HG02759 (cell line): Measurements from ENCODE around the gene CAPN8.

Experiments
- ATAC-seq: cut with Tn5 transposase; IDR thresholded peaks from one replicate; pipeline ENCODE4 v1.9.1; 2021; ENCODE audit warnings: mild to moderate bottlenecking, moderate library complexity; ENCODE audit not compliant: unreplicated experiment

CAPN8 gene

DNA sequence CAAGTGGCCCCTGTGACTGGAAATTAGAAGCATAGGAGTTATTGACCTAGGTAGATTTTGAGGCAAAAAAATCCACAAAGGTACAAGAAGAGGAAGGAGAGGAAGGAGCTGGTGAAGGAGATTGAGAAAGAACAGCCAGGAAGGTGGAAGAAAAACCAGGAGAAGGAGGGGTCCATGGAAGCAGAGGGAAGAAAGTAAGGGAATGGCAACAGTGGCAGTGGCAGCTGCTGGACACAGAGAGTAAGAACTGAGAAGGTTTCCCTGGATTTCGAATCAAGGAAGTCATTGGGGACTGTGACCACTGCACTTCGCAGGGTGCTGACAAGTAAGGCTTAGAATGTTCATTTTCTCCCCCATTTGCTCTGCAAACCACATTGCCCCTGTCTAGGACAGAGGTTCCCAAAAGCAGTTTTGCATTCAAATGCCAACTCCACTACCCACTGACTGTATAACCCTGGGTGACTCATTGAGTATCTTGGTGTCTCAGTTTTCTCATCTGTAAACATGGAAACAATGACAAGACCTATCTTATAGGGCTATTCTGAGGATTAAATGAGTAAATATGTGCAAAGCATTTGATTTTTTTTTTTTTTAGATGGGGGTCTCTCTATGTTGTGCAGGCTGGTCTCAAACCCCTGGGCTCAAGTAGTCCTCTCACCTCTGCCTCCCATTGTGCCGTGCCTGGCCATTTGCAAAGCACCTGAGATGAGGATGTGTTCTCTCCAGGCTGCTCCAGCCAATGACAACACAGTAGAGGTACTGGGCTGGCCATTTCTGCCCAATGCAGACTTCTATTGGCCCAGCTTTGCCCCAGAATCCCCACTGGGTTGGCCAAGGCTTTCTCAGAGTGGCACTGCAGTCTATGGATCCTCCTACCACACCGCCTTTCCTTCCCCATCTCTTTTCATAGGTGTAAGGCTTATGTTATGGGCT is 37.5 kb upstream of the CAPN8 start:
- ATAC-seq = no peak

DNA sequence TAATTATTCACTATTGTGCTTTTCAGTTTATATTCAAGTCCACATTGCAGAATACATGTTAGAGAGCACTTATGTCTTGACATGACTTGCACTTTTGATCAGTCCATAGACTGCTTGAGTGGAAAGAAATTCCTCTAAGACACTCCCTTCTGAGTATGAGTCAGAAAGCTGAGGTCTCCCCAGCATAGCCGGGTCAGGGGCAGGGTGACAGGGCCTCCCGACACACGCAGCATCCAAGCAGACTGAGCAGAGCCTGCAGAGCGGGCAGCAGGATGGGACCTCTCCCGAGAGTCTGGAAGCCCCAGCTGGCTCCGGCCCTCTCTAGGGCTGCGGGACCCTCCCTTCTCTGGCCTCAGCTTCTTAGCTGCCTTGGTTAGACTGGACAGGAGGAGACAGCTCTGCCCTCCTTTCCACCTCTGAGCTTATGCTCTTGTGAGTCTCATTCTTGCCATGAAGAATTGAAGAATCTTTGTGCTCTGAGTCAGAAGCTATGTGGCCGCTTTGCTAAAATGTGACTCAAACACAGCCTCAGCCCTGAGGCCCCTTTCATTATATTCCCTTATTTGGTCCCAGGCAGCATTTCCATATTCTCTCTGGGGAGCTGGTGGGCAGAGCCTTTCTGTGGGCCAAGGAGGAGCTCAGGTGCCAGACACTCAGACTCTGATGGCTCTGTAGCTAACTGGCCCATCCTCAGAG is 35.6 kb upstream of the CAPN8 start:
- ATAC-seq = no peak

DNA sequence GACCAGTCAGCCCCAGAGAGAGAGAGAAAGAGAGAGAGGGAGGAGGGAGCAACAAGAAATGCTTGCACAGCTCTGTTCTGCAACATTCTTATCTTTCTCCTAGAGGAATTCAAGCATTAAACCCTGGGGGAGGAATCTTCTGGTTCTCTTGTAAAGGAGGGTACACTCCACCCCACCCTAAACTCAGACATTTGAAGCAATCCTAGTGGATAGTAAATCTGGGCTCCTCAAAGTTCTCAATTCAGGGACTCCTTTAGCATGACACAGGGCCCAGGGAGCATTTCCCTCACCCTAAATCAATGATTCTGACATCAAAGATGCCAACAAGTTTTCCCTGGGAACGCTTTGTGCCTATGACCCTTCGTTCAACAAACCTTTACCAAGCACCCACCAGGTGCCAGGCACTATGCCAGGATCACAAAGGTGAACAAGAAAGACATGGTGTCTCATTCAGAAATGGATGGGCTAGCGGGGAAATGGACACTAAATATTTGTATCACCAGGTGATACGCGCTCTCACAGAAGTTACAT is 35.0 kb upstream of the CAPN8 start:
- ATAC-seq = no peak

DNA sequence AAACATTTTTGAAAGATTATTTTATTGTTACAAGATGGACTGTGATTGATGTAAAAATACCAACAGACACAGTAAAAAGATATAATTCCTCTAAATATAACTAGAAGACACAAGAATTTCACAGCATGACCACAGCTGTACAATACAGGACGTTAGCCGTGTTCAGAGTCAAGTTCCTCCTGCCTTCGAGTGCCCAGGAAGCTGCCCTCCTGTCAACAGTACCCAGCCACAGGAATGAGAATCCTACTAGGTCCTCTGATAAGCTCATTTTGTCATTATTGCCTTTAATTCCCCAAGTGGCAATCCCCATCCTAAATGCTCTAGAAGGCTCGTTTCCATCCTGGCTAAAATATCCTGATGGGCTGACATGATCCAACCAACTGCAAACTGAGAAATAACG is 30.4 kb upstream of the CAPN8 start:
- no peak for ATAC-seq

DNA sequence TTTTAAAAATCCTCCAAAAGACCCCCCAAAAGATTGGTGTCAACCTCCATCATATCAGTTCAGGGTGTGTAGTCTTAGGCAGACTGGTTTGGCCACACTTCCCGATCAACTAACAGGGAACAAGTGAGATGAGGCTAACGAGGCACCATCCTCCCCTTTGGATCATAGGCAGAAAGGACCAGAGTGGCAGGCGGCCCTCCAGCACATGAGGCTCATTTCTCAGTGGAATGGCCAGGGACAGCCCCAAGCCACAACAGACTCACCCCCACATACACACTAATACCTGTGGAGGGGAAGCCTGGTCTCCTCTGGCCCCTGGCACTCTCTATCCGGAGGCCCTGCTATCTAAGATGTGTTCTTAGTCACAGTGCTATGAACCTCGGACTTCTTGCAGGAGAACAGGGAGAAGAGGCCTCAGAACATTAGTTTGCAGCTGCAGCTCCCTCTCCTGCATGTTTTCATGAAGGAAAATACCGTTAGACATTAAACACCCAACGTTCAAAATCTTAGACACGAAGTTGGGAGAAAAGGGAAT is 29.6 kb upstream of the CAPN8 start:
- no peak for ATAC-seq

DNA sequence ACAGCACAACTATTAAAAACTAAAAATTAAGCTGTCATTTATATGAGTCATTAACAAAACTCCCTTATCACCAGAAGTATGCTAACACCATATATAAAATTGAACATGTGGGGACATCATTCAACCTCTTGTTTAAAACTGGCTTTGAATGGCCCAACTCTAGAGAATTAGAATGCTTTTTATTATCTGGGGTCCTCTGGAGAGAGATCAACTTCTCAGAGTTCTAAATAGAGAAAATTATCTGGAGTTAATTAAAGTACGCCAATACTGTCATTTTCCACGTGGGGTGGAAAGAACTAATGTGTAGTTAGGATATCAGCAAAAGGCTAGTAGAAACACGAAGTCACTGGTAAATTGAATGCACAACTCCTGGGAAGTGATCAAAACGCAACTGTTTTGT is 25.6 kb upstream of the CAPN8 start:
- no peak for ATAC-seq

DNA sequence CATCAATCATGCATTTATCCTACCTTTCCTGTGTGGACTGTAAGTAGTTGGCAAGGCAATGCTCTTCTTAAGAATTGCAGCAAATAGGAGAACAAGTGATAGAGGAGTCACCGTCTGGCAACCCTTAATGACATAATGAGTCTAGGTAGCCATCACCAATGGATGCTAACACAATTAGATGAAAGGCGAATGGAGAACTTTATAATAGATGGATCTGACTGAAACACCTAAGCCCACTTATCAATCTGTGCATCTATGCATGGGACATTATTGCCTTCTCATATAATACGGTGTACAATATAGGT is 18.9 kb upstream of the CAPN8 start:
- peak; percentile 11 for ATAC-seq

DNA sequence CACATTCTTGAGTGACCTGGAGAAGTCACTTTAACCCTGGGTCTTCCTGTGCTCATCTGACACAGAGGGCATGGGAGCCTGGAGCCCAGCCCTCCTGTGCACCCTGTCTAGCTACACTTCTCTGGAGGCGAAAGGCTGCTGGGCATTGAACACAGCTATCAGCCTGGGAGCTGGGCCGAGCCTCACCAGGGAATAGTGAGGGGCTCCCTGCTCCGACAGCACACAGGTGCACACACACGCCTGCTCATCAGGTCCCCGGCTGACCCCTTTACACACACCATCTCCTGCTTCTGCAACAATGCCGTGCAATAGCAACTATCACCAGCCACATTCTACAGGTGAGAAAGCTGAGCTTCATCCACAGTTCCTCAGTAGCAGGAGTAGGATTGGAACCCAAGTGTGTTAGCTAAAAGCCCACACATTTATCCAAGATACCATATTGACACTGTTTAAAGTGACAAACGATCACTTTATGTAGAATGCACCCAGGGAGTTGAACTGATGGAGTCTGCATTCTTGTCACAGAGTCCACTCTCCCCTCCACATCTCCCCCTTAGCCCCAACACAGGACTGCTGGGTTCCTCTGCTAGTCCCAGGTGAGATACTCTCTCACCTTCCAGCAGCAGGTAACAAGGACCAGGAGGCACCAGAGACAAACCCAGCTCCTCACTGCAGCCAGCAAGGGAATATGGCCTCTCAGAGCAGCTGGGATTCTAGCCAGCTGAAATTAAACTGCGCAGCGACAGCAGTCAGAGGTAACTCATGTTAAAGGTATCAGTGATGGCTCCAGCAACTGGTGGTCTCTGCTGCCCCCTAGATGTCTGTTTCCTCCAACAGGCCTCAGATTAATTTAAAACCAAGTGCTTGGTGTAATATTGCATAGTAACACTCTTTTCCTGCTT is 18.3 kb upstream of the CAPN8 start:
- ATAC-seq = peak; percentile 50

DNA sequence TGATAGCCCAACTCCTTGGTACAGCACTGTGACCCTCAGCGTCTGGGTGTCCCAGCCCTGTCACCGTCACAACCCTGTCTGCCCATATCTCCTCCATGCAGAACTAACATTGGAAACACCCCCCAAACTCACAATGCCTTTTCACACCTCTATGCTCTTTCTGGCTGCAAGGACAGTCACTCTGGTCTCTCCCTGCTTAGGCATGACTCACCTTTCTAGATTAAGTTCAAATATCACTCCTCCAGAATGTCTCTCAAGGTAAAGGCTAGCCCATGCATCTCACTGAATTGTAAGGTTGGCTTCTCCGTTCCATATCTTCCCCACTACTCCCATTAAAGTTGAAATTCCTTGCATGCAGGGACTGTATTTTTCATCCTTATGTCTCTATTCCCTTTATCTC is 17.0 kb upstream of the CAPN8 start:
- no peak for ATAC-seq

DNA sequence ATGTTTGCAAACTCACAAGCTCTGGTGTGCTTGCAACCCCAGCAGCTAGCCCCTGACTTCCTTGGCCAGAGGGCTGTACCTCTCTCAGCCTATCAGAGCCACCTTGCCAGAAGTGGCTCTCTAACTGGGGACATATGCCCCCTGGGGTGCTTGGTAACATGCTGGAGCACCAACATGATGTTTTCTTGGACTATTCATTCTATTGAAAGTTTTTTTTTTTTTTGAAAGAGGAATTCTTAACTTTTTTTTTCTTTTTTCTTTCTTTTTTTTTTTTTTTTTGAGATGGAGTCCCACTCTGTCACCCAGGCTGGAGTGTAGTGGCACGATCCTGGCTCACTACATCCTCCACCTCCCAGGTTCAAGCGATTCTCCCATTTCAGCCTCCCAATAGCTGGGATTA is 14.7 kb upstream of the CAPN8 start:
- no peak for ATAC-seq

DNA sequence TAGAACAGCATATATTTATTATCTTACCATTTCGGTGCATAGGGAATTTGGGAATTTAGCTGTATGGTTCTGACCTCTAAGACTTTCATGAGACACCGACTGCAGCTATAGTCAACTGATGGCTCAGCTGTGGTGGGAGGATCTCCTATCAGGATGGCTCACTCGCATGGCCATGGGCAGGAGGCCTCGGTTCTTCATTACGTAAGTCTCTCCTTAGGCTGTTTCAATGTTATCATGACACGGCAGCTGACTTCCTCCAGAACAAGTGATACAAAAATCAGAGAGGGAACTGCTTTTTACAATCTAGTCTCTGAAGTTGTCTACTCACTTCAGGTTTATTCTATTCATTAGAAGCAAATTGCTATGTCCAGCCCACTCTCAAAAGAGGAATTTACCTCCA is 13.3 kb upstream of the CAPN8 start:
- no peak for ATAC-seq

DNA sequence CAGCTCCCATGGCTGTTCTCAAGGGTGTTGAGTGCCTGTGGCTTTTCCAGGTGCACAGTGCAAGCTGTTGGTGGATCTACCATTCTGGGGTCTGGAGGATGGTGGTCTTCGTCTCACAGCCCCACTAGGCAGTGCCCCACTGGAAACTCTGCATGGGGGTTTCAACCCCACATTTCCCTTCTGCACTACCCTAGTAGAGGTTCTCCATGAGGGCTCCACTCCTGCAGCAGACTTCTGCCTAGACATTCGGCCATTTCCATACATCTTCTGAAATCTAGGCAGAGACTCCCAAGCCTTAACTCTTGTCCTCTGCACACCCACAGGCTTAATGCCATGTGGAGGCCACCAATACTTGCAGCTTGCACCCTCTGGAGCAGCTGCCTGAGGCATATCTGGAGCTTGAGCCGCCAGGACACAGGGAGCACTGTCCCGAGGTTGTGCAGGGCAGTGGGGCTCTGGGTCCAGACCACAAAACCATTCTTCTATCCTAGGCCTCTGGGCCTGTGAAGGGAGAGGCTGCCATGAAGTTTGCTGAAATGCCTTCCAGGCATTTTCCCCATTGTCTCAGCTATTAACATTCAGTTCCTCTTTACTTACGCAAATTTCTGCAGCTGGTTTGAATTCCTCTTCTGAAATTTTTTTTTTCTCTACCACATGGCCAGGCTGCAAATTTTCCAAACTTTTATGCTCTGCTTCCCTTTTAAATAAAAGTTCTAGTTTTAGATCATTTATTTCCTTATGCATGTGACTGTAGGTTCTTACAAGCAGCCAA is 8.8 kb upstream of the CAPN8 start:
- ATAC-seq = no peak

DNA sequence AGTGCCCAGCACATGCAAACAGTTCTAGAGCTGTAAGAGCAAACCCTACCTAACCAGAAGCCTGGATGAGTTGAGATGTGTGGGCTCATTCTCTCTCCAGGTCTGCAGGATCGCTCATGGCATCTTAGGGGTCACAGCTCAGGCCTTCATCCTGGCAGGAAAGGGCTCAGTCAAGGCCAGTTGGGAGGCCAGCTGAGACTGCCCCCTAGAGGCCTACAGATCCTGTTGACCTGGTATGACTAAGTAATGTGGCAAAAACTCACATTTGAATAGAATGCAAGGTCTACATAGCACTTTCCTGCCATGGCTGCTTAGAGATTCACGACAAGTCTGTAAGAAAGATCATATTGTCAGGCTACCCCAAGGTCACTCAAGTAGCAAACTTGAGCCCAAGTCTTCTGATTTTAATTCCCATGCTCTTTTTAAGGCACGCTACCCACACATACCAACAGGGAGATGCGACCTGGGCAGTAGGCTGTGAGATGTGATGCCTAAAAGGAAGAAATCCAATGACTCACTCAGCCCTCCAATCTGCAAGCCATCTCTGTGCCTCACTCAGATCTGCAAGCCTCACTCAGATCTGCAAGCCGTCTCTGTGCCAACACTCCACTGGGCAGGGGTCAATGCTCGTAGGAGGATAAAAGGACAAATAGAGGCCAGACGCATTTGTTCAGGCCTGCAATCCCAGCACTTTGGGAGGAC is 5.1 kb upstream of the CAPN8 start:
- ATAC-seq = no peak

DNA sequence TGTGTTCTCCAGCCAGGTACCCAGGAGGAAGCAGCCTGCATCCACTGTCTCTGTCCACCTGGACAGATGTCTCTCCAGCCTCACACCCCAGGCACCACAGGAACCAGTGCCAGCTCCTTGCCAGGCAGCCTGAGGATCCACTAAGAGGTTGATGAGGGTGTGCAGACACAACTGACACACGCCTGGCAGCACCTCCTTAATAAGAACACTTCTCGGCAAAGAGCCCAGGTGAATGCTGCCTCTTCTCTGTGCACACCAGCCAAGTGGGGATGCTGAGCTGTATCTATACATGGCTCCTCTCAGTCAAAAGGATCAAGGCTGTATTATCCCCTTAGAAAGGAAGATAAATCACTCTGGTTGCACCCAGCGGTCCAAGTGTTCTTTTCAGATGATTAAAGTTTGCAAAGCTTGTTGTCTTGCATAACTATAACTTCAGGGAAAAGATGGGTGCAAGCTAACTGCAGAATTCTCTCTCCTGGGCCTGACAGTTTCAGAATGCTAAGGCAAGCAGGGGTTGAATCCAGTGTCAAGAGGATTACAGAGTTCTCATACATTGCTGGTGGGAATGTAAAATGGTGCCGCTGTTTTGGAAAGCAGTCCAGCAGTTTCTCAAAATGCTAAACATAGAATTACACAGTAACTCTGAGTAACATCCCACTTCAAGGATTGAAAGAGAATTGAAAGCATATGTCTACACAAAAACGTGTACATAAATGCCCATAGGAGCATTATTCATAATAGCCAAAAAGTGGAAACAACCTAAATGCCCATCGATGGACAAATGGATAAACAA is 3.7 kb upstream of the CAPN8 start:
- ATAC-seq = no peak

DNA sequence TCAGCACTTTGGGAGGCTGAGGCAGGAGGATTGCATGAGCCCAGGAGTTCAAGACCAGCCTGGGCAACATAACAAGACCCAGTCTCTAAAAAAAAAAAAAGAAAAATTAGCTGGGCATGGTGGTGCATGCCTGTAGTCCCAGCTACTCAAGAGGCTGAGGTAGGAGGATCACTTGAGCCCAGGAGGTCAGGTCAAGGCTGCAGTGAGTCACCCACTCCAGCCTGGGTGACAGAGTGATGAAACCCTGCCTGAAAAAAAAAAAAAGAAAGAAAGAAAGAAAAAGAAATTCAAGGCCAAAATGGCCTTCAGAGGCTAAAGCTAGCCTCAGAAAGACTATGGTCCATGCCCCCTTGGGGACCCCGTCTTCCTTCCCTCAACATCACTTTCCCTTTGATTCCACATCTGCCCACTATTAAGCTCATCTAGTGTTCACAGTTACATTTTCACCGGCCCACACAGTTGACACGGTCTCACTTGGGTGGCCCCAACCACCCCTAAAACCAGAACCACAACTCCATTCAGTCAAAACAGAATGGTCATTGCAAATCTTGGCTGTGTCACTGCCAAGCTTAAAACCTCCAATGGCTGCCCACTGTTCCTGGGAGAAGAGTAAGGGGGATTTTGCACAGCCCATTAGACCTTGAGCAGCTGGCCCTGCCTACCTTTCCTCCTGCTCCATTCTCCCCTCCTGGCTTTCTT is 2.1 kb upstream of the CAPN8 start:
- peak; percentile 55 for ATAC-seq

DNA sequence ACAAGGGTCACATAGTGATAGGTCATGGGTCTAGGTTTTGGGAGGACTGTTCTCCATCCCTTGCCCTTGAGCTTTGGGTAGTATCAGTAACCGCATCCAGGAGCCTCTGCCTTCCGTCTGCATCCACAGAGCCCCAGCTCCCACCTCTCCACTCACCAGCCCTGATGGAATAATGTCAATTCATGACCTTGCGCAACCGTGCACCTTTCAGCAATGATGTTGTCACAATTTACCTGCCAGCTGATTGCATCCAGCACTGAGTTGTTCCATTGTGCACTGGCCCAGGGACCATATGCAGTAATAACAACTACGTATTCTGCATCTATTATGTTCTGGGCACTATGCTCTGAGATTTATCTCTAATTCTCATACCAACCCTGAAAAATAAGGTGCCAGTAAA is 1.4 kb downstream of the CAPN8 start:
- no peak for ATAC-seq

DNA sequence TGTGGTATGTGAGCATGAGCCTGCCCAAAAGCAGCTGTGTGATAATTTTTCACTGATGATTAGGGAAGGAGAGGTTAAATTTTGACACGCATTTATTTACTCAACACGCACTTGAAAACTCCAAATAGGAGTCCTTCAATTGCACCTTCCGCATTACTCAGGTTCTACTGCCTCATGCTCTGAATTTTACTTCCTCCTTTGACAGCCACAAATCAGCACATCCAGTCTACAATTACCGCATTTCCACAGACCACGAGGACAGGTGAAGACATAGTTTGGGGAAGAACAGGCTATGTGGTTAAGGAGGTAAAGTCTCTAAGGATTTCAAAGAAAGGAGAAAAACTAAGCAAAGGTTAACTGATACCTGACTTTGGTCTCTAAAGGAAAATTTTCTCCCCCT is 2.6 kb downstream of the CAPN8 start:
- no peak for ATAC-seq

DNA sequence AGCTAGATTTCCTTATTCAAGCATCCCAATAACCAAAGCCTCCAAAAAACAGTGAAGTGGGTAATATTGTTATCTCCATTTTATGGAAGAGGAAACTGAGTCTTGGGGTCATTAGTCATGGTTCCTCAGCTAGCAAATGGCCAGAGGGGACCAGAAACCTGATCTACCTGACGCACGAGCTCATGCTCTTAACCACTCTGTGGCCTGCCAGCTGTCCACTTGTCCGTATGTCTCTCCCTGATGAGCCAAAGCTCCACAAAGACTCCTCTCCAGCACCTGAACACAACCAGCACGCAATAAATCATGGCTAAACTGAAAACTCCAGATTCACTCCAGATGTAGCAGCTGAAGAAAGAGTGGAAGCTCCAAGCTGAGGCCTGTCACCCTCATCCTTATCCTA is 5.8 kb downstream of the CAPN8 start:
- no peak for ATAC-seq
